Sigmoid colon (tissue), 3 donors: ENCODE results near the gene CCT6B.

Experiments
- CTCF ChIP-seq, 4 experiments: fragments of 450-650 bp in 3 of 4; fragments of 200-600 bp in 1 of 4; IDR thresholded peaks; one replicate each; pipeline ENCODE4 v1.5.1; 2016 to 2019; ENCODE audit warnings: antibody characterized with exemption in 4 of 4, mild to moderate bottlenecking in 3 of 4, moderate library complexity in 2 of 4
- POLR2A ChIP-seq, 2 donors: fragments of 450-650 bp; IDR thresholded peaks; one replicate each; pipeline ENCODE4 v1.6.1; 2016; ENCODE audit warnings: antibody characterized with exemption in 2 of 2, mild to moderate bottlenecking in 2 of 2, moderate library complexity in 2 of 2

GRCh38 chr17:35001549-35001948, 40.3 kb upstream of the CCT6B start:
- TF ChIP-seq CTCF (IDR thresholded peaks at IDR 0.05) (no peak), POLR2A (IDR thresholded peaks at IDR 0.05) (no peak)
